Epithelial cell of proximal tubule (primary cell): ENCODE results near the gene CERS6. TPM values are rescaled to one million over a fixed set of nuclear protein-coding genes. Genes with fewer than 3 reads are reported as not detected.

Experiments used
- DNase-seq: peaks from one replicate; pipeline ENCODE4 v3.0.0-alpha.2; 2011; ENCODE audit warnings: low read depth
- H3K4me3 ChIP-seq: 2 replicates; pipeline ENCODE4 v1.5.1; 2011; ENCODE audit warnings: low read depth, mild to moderate bottlenecking, low read length
- CTCF ChIP-seq: conservative IDR thresholded peaks from 2 replicates; pipeline ENCODE4 v1.5.1; 2012; ENCODE audit warnings: low read depth, mild to moderate bottlenecking, low read length
- total RNA-seq: library from RNA; depleted of rRNA; stranded (reverse); fragments of >200 nt; gene quantifications from 2 replicates; pipeline ENCODE4 v1.2.3, GENCODE V29; 2015

CERS6 gene
- total RNA-seq, 1 donor from 2014 or later: 11.6 TPM

DNA sequence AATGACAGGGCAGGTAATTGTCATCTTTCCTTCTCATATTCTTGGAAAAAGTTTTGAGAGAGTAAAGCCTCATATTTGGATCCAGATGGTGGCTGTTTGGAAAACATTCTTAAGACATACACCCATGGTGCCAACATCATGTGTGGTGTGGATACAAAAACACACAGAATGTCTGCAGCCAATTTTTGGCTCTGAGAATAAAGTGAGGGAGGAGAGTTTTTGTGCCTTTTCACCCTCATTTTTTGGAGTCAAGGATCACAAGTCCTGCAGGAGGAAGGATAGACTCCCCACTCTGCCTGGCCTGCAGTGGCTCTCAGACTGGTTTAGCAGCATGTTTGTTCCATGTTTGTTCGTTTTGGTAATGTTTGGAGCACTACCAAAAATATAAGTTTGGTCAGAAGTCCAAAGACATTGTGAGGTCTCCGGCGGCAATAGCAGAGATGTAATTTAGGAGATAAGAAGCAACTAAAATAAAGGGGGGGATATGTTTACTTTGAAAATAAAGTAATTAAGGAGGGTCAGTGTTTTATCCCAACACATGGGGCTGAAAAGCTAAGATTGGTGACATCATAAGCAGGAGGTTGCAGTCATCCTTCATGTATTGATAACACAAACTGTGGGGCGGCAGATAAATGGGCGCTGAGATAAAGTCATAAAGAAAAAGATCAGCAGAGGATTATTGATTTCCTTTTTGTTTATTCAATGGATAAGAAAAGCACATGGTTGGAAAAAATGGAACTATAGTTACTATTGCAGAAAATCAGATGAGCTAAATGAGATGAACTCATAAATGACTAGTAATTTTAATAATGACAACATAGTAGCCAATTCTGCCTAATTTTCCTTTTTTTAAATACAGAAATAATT, 347.0 kb downstream of the CERS6 start:
- no peak for DNase-seq

GRCh38 chr2:168804214-168804613, 348.1 kb downstream of the CERS6 start:
- DNase-seq: no peak
- TF ChIP-seq CTCF: no peak
- H3K4me3 ChIP-seq: peak overlapping the region; percentile 54

More for the DNA sequence above, 347.0 kb downstream of the CERS6 start:
- peak overlapping the region; percentile 54 for H3K4me3 ChIP-seq
- TF ChIP-seq CTCF: no peak

- no peak for DNase-seq
- H3K4me3 ChIP-seq: no peak overlapping the region
- TF ChIP-seq CTCF: no peak
Measured at GRCh38 chr2:168805615-168806014, 349.5 kb downstream of the CERS6 start.

DNA sequence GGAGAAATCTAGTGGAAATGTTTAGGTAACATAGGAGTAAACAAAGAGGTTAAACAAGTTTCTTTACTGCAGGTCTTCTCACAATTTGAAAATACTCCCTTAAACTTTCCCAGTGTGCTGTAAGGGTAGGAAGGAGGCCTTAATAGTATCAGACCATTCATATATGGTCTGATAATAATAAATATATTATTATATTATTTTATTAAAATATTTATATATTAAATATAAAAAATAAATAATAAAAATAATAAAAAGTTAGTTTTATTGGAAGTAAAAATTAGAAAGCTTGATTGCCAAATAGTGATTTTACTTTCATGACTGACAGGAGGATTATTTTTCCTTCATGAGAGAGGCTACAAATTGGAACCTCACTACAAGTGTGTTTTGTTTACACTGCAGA, 353.5 kb downstream of the CERS6 start:
- TF ChIP-seq CTCF: no peak
- no peak for DNase-seq
- no peak overlapping the region for H3K4me3 ChIP-seq

DNA sequence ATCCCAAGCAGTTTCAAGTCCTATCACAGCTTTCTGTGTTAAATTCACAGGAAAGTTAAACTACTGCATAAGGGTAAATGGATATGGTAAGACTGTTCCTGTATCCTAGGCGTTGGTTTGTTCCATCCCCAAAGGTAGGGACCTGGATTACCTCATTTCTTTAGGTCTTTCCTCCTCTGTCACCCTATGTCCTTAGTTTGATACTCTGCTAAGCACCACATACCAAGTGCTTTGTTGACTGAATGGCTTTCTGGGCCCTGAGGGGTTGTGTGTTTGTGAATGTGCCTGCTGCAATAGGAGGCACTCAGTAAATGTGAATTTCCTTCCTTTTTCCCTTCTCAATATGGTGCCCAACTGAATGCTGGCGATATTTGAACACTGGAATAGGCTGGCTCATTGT, 354.2 kb downstream of the CERS6 start:
- no peak for TF ChIP-seq CTCF
- no peak overlapping the region for H3K4me3 ChIP-seq
- DNase-seq: no peak

- no peak for TF ChIP-seq CTCF
- DNase-seq: no peak
Measured at GRCh38 chr2:168811696-168812095, 355.6 kb downstream of the CERS6 start.

DNA sequence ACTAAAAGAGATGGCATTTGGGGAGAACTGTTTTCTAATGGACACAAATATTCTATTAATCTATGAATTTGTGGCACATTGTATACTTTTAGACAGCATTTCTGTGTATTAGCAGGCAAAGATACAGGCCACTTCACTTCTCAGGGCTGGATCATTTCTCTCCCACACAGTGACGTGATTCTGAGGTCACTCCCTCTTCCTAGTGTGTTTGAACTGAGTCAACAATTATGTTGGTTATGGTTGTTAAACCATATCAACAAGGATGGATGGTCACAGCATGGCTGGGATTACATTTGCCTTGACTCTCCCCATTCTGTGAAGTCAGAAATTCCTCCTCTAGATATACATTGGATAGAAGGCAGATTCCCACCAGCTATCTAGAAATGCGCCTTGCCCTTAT, 358.0 kb downstream of the CERS6 start:
- no peak overlapping the region for H3K4me3 ChIP-seq
- no peak for DNase-seq
- TF ChIP-seq CTCF: no peak

More at GRCh38 chr2:168811696-168812095, 355.6 kb downstream of the CERS6 start:
- no peak overlapping the region for H3K4me3 ChIP-seq
